ENCODE results near the gene CAB39.
"Not testable (repeated sequence)": the region's sequence is repeated elsewhere in the genome, so short reads cannot be mapped to it uniquely, and the experiment has no call there.

CAB39 gene

DNA sequence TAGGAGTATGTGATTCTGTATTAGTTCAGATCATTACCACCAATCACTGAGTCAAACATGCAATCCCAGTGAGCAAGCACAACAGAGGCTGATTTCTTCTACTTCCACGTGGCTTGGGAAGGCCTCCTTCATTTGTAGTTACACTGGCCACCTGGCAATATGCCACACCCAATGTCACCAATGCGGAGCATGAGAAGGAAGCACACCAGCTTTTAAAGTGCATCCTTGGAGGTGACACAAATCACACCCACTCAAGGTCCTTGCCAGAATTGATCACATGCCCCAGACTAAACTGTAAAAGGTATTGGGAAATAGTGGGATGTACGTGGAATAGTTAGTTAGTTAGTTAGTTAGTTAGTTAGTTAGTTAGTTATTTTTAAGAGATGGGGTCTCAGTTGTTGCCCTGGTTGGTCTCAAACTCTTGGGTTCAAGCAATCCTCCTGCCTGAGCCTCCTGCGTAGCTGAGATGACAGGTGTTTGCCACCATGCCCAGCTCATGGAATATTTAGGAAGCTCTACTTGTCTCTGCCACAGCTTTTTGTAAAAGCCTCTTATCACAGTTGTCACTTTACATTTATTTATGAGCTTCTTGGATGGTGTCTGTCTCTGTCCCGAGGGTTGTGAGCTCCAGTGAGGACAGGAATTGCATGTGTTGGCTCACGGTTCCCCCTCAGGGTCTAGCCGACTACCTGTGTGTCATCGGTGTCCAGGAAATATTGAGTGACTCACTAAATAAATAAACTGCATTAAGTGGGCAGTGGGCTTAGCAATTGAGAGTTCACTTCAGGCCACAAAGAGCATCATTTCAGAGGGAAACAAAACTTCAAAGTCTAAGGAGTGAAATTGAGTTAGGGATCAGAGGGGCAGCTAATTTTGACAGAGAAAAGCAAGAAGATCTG, 28.1 kb upstream of the CAB39 start:
- no peak for DNase-seq (ENCODE audit: low read depth, low spot score)

DNA sequence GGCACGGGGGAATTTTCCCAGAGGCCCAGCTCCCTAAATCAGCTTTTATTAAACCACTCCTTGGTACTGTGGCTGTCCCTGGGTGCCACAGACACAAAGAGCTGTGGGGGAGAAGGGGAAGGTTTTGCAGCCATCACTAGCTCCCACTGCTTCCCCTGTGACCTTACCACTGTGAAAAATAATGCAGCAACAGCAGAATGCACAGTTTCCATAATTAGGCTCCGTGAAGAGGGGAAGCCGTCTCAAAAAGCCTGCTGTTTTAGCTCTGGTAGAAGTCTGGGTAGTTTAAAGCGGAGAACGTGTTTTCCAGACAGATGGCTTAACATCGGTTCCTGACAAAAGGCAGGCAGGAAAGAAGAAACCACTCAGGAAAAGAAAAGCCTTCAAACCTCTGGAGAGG, 27.5 kb upstream of the CAB39 start:
- no peak for DNase-seq (ENCODE audit: low read depth, low spot score)

DNA sequence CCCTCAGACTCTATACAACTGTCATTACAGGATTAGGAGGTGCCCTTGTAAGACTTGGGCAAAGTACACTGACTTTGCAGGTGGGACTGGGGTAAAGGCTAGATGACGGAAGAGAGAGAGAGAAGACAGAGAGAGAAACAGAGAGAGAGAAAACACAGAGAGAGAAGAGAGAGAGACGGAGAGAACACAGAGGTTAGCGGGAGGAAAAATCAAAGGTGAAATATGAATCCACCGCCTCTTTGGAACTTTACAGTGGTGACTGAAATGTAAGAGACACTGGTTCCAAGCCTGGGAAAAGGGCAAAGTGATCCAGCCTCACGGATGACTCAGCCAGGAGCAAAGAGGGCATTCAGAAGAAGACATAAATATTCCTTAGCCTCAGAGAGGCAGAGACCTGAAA, 25.1 kb upstream of the CAB39 start:
- DNase-seq (ENCODE audit: low read depth, low spot score) = no peak

DNA sequence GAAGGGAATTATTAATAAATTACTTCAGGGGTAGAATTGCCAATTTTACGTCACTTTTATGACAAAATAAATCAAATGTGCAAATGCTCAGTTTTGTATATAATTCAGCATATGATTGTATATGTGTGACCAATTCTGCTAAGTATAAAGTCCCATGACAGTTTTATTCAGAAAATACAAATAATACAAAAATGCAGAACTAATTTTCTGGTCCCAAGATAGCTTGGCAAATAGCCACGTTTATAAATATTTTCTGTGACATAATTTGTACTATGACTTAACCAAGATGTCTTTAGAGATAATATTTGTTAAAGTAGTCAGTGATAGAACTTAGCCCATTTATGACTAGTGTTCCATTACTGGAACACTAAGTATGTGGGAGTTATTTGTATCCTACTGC, 24.2 kb upstream of the CAB39 start:
- DNase-seq (ENCODE audit: low read depth, low spot score) = no peak

DNA sequence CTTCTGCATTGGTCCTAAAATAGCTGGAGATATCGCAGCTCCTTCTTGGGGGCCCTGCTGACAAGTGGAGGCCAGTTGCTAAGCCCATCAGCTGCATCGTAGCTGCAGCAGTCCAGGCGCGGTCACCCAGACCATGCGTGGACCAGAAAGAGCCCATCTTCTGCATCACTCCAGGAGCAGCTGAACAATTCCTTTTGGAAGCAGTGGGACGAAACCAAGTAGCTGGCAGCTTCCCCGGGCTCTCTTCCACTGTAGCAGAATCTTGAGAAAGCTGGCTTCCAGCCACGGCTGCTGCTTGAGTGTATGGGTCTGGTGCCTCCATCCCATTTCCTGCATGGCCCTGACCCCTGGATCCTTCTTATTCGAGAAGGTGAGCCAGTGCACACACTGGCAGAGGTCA, 22.2 kb upstream of the CAB39 start:
- DNase-seq (ENCODE audit: low read depth, low spot score) = no peak

DNA sequence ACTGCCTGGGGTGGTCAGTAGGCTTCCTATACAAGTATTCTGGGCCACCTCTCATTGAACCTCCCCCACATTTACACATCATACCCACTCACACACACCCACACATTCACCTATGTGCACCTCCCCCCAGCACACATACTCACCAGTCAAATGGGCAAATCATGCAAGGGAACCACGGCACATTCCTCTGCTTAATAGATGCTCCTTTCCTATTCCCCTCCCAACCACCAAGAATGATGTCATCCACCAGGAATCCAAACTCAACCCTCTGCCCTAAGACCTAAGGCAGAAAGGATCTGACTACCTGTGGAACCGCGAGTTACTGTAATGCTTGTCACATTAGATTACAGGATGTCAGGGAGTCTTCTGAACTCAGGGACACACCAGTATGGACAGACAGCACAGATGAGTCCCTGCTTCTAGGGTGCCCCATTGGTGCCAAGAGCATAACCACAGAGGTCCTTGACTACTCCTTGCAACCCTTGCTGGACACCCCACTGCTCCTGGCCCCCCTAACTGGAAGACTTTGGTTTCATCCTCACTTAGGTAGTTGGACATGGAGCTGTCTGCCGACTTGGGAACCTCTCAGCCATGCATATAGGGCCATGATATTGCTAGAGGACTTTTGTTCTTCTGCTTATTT, 21.5 kb upstream of the CAB39 start:
- DNase-seq (ENCODE audit: low read depth, low spot score) = peak; percentile 85

DNA sequence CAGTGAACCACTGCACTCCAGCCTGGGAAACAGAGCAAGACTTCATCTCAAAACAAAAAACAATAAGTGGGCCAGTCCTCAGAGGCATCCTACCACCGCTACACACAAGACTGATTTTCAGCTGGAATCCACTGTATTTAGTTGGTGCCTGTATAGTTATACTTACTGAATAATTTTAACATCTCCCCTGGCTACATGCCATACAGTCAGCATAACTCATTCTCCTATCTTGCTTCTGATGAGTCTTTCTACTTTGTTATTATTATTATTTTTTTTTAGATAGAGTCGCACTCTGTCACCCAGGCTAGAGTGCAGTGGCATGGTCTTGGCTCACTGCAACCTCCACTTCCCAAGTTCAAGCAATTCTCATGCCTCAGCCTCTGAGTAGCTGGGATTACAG, 19.9 kb upstream of the CAB39 start:
- DNase-seq (ENCODE audit: low read depth, low spot score) = no peak

DNA sequence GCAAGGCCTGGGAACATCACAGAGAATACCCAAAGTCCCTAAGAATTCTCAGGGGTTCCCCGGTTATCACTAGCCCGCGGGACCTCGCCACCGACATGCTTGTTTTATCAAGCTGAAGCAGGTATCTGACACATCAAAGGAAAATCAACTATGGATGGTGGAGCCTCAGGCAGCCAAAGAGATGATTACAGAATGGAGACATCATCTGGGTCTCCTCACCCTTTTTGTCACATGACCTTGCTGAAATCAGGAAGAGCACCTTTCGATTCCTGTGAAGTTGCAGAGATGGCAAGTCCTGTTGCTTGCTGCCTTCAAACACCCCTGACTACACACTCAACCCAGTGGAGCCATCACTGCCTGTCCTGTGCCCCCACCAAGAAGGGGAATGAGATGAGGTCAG, 19.2 kb upstream of the CAB39 start:
- no peak for DNase-seq (ENCODE audit: low read depth, low spot score)

DNA sequence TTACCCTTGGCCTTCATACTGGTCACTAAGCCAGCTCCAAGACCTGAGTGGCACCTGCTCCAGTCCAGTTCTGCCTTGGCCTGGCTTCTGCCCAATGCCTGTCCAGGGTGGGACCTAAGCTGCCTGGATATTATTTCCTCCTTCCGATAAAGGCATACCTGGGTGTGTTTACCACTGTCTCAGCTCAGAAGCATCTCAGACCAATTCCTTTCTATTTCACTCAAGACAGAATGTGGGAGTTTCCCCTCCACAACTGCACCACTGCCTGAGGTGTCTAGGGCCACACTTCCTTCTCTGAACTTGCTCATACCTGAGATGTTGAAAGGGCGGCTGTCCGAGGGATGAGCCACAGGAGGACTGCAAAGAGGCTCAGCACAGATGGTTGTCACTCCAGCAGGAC, 18.4 kb upstream of the CAB39 start:
- no peak for DNase-seq (ENCODE audit: low read depth, low spot score)

DNA sequence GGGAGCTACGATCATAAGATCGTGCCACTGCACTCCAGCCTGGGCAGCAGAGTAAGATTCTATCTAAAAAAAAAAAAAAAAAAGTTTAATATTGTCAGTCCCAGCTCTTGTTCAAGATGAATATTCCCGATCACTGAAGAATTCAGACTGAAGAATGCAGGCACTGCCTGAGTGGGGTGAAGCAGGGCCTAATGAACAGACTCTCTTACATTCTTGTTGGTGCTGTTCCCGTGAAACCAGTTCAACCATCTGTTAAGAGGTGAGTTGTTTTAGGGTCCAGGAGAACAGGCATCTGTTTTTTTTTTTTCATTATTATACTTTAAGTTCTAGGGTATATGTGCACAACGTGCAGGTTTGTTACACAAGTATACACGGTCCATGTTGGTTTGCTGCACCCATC, 17.1 kb upstream of the CAB39 start:
- DNase-seq (ENCODE audit: low read depth, low spot score) = no peak

DNA sequence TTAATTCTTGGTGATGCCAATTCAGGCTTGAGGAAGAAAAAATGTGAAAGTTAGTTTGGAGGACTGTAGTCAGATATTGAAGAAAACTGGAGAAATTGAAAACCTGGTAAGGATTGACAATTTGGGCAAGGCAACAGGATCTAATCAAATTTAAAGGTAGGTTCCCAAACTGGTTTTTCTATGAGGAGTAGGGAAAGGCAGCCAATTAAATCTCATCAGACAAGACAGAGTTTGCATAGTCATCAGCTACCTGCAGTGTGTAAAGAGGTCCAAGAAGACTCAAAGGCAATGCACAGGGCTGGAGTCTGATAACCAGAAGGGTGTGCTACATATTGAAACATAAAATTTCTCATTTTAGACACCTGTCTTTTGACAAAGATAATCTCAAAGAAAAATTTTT, 16.0 kb upstream of the CAB39 start:
- DNase-seq (ENCODE audit: low read depth, low spot score) = no peak

DNA sequence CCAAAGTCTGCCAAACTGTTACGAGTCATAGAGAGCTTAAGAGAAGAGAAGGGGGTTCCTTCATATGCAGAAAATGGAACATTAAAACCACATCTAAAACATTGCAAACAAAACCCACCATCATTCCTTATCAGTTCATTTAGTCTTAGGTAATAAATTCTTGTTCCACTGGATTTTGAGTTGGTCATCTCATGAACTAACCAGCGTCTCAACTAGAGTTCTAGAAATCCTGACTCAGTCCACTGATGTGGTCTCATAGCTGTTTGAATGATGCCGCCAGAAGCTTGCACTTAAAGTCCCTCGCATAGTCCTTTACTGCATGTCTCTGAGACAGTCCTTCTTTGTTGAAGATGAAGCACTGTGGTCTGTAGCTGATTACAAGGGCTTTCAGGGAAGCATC, 15.0 kb upstream of the CAB39 start:
- DNase-seq (ENCODE audit: low read depth, low spot score) = no peak

DNA sequence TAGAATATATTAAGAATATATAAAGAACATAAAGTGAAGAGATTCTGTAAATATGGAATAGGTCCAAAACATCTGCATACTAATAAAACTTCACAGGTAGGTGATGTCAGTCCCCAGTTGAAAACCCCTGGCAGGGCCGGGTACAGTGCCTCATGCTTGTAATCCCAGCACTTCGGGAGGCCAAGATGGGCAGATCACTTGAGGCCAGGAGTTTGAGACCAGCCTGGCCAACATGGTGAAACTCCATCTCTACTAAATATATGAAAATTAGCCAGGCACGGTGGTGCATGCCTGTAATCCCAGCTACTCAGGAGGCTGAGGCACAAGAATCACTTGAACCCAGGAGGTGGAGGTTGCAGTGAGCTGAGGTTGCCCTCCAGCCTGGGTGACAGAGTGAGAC, 13.9 kb upstream of the CAB39 start:
- not testable (repeated sequence) for DNase-seq (ENCODE audit: low read depth, low spot score)

DNA sequence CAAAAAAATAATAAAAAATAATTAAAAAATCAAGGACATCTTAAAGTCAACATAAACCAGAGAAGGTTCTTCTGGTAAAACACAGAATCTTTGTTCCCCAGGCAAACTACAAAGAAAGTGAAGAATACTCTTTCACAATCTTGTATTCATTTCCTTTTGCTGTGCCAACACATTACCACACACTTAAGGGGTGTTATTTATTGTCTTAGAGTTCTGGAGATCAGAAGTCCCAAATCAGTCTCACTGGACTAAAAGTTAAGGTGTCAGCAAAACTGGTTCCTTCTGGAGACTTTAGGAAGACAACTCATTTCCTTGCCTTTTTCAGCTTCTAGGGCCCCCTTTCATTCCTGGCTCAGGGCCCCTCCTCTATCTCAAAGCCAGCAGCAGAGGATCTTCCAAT, 12.2 kb upstream of the CAB39 start:
- DNase-seq (ENCODE audit: low read depth, low spot score) = no peak

DNA sequence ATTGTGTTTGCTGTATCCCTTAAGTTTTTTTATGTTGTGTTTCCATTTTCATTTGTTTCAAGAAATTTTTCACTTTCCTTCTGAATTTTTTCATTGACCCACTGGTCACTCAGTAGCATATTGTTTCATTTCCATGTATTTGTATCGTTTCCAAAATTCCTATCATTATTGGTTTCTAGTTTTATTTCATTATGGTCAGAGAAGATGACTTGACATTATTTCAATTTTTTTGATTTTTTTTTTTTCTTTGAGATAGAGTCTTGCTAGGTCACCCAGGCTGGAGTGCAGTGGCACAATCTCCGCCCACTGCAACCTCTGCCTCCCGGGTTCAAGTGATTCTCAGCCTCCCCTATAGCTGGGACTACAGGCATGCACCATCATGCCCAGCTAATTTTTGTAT, 11.3 kb upstream of the CAB39 start:
- DNase-seq (ENCODE audit: low read depth, low spot score) = no peak

DNA sequence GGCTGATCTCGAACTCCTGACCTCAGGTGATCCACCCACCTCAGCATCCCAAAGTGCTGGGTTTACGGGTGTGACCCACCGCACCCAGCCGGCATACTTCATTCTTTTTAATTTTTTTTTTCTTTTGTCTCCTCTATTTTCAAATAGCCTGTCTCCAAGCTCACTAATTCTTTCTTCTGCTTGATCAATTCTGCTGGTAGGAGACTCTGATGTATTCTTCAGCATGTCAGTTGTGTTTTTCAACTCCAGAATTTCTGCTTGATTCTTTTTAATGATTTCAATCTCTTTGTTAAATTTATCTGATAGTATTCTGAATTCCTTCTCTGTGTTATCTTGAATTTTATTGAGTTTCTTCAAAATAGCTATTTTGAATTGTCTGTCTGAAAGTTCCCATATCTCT, 10.2 kb upstream of the CAB39 start:
- DNase-seq (ENCODE audit: low read depth, low spot score) = not testable (repeated sequence)

DNA sequence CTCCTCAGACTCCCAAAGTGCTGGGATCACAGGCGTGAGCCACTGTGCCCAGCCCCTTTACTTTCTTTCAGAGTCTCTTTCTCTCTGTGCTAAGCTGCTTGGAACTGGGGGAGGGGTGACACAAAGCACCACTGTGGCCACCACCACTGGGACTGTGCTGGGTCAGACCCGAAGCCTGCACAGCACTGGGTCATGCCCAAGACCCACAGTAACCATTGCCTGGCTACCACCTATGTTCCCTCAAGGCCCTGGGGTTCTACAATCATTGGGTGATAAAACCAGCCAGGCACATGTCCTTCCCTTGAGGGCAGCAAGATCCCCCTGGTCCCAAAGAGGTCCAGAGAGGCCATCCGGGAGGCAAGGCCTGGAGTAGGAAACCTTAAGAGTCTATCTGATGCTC, 9.1 kb upstream of the CAB39 start:
- DNase-seq (ENCODE audit: low read depth, low spot score) = no peak

DNA sequence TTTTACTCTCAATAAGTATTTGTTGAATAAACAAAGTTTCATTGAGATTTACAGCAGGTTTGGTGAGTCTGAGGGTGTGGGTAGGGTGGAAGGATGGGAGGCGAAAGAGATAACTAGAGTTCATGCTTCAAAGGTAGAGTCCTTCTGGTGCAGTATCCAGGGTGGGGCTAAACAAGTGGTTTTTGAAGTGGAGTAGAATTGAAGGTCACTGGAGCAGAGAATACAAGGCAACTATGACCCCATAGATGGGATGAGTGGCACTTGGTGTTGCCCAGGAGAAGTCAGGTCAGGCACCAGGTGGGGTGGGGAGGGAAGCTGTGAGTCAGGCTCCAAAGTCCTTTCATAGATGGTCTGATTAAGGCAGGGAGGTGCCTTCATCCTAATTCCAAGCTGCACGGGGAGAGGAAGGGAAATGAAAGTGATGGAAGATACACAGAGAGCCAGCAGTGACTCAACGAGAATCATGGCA, 6.6 kb upstream of the CAB39 start:
- no peak for DNase-seq (ENCODE audit: low read depth, low spot score)

DNA sequence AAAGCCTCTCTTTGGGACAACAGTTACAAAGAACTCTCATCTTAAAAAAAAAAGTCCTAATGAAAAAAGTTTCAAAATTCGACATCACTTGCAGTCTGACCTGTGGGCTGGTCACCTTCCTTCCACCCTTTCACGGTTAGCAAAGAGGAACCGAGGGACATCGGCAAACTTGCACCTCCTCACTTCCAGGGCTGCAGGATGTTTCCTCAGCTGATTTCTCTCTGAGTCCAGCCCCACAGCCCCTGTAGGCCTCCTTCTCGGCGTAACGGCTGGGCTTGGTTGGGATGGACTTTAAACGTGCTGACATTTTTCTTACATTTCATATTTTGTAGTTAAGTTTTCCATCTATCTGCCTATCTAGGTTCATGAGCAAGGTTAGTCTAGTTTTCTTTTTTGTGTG, 5.7 kb upstream of the CAB39 start:
- no peak for DNase-seq (ENCODE audit: low read depth, low spot score)

DNA sequence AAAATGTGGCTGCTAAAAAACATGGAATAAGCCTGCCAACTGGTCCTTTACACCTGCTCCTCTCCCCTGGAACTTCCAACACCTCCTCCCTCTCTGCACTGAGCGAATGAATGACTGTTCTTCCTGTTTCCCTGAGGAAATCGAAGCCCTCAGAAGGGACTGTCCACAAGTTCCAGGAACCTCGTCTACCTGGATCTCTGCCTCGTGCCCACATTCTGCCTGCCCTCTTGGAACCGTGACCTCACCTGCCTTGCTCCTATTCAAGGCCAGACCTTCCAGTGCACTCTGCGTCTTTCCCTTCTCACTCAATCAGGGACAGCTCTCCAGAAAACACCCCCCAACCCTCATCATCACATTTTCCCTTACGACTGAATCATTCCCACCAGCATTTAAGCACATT, 4.4 kb upstream of the CAB39 start:
- DNase-seq (ENCODE audit: low read depth, low spot score) = no peak

DNA sequence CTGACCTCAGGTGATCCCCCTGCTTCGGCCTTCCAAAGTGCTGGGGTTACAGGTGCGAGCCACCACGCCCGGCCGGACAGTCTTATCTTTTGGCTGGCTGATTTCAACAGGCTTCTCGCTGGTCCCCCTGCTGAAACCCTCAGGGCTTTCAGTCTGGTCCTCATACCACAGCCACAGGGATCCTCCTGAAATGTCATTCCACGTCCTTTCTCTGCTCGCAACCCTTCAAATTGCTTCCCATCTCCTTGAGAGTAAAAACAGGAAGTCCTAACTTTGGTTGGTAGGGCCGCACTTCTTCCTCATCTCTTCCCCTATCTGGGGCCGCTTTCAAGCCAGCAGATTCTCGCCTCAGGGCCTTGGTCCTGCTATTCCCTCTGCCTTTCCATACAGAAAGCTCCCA, 1.4 kb upstream of the CAB39 start:
- DNase-seq (ENCODE audit: low read depth, low spot score) = peak; percentile 72

DNA sequence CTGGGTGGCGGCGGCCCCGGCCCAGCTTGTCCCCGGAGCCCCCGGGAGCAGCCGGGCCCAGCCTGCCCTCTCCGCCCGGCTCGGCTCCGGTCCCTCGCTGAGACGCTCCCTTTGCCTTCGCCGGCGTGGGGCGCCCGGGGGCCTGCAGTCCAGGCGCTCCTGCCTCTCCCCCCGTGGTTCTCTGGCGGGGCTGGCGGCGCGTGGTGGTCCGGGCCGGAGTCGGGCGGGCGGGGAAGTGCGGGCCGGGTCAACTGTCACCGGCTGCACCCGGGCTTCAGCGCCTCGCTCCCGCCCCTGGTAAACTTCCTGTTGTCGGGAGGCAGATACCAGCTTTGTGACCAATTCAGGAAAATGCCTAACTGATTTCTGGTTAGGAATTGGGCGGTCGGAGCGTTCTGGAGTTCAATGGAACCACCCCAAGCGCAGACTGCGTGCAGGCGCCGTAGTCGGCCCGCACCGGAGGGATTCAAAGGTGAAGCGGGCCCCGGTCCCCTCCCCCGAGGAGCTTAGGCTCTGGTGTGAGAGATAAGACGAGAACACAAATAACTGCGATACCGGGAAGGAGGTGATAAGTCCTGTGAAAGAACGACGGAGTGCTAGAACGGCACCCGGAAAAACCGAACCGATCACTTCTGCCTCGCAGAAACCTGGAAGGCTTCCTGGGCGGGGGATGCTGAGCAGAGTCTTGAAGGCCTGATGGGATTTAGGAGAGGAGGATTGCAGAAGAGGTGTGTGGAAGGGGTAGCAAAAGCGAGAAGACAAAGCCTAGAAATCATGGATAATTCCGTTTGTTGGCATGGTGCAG, 891 bp downstream of the CAB39 start:
- DNase-seq (ENCODE audit: low read depth, low spot score) = peak; percentile 57

DNA sequence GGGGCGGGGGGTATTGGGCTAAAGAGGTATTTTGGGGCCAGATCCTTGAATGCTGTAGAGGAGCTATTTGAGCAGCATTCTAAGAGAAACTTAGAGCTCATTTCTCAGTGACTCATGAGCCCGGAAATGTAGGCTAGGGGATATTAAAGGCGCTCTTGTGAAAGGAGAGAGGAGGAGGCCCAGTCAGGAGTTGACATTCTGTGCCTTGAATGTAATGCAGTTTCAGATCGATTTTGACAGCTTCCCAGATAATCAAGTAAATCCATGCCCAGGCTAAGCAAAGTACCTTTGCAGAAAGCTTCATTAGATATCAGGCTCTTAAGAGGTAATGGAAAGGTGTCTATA, 1.5 kb downstream of the CAB39 start:
- DNase-seq (ENCODE audit: low read depth, low spot score) = peak; percentile 38

All from ELF-1 (cell line).